ENCODE results near the gene ADCY3.

ADCY3 gene

GRCh38 chr2:24872344-24873115 is 47.5 kb downstream of the ADCY3 start:
- no peak for DNase-seq

- no peak for DNase-seq
These were observed 48.1 kb downstream of the ADCY3 start for GRCh38 chr2:24871852-24872333.

- no peak for DNase-seq
These were observed 48.9 kb downstream of the ADCY3 start for GRCh38 chr2:24870891-24871705.

- no peak for DNase-seq
These were observed 49.6 kb downstream of the ADCY3 start for GRCh38 chr2:24870440-24870839.

GRCh38 chr2:24866946-24867345 is 53.1 kb downstream of the ADCY3 start:
- DNase-seq: no peak

- DNase-seq: no peak
These were observed 56.4 kb downstream of the ADCY3 start for GRCh38 chr2:24863641-24864040.

GRCh38 chr2:24861500-24861899 is 58.5 kb downstream of the ADCY3 start:
- DNase-seq: no peak

GRCh38 chr2:24860631-24861030 is 59.4 kb downstream of the ADCY3 start:
- no peak for DNase-seq

GRCh38 chr2:24859968-24860600 is 60.0 kb downstream of the ADCY3 start:
- DNase-seq: no peak

GRCh38 chr2:24858996-24859395 is 61.0 kb downstream of the ADCY3 start:
- no peak for DNase-seq

- DNase-seq: no peak
These were observed 62.3 kb downstream of the ADCY3 start for GRCh38 chr2:24857746-24858145.

- no peak for DNase-seq
These were observed 63.2 kb downstream of the ADCY3 start for GRCh38 chr2:24856791-24857211.

GRCh38 chr2:24855726-24856125 is 64.3 kb downstream of the ADCY3 start:
- no peak for DNase-seq

- DNase-seq: no peak
These were observed 64.9 kb downstream of the ADCY3 start for GRCh38 chr2:24855022-24855622.

- DNase-seq: no peak
These were observed 66.0 kb downstream of the ADCY3 start for GRCh38 chr2:24853996-24854395.

GRCh38 chr2:24853046-24853445 is 67.0 kb downstream of the ADCY3 start:
- no peak for DNase-seq

GRCh38 chr2:24852431-24853020 is 67.5 kb downstream of the ADCY3 start:
- no peak for DNase-seq

- no peak for DNase-seq
These were observed 68.0 kb downstream of the ADCY3 start for GRCh38 chr2:24852026-24852425.

GRCh38 chr2:24850944-24851343 is 69.1 kb downstream of the ADCY3 start:
- no peak for DNase-seq

- DNase-seq: no peak
These were observed 74.3 kb downstream of the ADCY3 start for GRCh38 chr2:24845691-24846090.

GRCh38 chr2:24844023-24844685 is 75.9 kb downstream of the ADCY3 start:
- DNase-seq: no peak

- DNase-seq: no peak
These were observed 76.6 kb downstream of the ADCY3 start for GRCh38 chr2:24843330-24843860.
